Activated CD8-positive, alpha-beta memory T cell treated with anti-CD3 and anti-CD28 coated beads, Interleukin-2, amount 50 U/mL, for 4 hours (primary cell): ENCODE data around the gene AGER.

Experiments
- DNase-seq: peaks from one replicate; pipeline ENCODE4 v3.0.0-alpha.2; 2020

Gene AGER

DNA sequence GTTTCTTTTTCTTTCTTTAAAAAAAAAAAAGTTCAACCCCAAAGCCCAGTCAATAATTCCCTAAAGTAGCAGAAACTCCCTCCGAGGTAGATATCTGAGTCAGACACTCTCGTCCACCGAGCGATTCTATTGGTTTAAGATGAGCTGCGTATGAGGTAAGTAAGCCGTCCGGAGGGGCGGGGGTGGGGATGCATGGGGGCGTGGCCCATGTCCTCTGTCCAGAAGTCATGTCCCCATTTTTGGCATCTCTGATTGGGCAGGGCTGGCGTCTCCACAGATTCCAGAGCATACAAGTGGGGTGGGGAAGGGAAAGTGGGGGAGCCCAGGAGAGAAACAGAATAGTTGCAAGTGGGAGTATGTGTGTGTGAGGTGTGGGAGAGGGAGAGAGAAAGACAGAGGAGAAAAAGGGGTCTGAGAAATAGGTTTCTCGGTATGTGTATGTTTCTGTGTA is 1.7 kb upstream of the AGER start:
- peak; percentile 43 for DNase-seq

DNA sequence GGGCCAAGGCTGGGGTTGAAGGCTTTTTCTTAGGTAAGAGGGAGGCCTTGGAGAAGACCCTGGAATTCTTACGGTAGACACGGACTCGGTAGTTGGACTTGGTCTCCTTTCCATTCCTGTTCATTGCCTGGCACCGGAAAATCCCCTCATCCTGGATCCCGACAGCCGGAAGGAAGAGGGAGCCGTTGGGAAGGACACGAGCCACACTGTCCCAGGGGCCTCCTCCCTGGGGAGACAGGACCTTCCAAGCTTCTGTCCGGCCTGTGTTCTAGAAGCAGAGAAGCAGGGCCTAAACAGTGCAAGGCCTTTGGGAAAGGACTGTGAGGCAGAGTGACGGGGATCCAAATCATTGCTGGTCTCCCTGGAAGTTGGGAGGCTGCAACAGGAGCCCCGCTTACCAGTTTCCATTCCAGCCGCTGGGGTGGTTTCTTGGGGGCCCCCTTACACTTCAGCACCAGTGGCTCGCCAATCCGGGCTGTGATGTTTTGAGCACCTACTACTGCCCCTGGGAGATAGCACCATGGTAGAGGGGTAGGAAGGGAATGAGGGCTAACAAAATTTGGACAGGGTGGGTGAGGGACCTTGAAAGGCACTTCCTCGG is 470 bp downstream of the AGER start:
- DNase-seq = no peak

DNA sequence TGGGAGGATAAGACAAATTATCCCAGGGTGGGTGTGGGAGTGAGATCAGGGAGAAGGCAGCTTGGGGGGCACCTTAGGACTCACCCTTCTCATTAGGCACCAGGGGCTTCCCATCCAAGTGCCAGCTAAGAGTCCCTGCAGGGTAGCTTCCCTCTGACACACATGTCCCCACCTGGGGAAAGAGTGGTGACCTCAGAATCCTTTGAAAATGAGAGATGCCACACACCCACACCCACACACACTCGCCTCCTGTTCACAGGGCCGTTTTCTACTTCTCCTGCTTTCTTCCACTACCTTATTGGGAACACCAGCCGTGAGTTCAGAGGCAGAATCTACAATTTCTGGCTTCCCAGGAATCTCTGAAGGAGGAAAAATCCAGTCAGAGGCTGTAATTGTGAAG is 1.0 kb downstream of the AGER start:
- DNase-seq = no peak

DNA sequence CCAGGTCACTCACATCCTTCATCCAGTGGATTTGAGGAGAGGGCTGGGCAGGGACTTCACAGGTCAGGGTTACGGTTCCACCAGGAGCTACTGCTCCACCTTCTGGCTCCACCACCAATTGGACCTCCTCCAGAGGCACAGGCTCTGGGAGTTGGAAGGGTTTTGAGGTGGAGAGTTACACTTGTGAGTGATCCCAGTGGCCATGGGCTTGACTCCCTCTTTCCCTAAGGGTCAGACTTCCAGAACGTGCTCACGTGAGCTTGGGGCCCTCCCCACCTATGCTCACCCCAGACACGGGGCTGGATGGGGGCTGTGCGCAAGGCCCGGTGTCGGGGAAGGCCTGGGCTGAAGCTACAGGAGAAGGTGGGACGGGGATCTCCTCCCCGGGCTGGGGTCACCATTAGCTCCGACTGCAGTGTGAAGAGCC is 1.5 kb downstream of the AGER start:
- no peak for DNase-seq

DNA sequence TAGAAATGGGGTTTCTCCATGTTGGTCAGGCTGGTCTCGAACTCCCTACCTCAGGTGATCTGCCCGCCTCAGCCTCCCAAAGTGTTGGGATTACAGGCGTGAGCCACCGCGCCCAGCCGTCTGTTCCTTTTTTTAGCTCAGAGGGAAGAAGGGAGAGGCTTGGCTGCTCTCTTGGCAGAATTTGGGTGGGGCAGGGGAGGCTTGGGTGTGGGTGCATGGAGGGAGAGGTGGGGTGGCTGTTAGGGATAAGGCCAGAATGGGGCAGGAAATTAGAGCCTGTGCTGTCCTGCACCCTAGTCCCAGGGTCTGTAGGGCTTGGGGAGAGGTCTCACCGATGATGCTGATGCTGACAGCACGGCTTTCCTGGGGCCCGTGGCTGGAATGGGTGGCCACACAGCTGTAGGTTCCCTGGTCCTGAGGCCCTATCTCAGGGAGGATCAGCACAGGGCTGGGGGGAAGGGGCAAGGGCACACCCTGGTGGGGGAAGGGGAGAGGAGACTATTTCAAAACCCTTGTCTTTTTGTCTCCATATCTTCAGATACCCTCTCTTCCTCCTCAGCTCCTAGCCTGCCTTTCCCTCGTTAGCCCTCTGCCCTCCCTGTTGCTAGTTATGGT is 2.0 kb downstream of the AGER start:
- no peak for DNase-seq

DNA sequence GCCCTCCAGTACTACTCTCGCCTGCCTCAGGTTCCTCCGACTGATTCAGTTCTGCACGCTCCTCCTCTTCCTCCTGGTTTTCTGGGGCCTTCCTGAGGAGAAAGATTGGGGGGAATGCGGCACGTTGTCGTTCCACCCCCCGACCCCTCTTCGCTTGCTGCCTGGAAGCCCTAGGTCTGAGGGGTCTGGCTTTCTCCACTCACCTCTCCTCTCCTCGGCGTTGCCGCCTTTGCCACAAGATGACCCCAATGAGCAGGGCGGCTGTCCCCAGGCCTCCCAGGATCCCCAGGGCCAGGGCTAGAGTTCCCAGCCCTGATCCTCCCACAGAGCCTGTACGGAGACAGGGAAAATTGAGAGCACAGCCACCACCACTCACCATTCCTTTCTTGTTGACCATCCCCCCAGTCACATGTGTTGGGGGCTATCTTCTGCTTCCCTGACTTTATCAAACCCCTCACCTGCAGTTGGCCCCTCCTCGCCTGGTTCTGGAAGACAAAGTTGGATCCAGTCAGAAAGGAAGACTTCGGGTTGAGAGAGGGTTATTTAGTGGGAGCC is 2.8 kb downstream of the AGER start:
- DNase-seq = no peak

DNA sequence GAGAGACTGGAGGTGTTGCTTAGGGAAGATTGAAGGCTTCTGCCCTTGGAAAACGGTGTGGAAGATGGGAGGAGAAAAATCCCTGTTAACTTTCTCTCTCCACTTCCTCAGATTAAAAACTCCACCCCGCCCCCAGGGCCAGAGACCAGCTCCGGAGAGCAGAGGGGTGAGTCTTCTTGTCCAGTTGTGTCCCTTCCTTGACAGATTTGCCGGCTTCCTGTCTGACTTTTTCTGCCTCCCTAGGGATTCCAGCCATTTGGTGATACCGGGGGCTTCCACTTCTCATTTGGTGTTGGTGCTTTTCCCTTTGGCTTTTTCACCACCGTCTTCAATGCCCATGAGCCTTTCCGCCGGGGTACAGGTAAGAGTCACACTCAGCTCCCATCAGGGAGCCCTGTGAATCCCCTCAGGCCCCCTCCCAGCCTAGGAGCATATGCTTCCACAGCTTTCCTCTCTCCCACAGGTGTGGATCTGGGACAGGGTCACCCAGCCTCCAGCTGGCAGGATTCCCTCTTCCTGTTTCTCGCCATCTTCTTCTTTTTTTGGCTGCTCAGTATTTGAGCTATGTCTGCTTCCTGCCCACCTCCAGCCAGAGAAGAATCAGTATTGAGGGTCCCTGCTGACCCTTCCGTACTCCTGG is 4.2 kb downstream of the AGER start:
- no peak for DNase-seq

DNA sequence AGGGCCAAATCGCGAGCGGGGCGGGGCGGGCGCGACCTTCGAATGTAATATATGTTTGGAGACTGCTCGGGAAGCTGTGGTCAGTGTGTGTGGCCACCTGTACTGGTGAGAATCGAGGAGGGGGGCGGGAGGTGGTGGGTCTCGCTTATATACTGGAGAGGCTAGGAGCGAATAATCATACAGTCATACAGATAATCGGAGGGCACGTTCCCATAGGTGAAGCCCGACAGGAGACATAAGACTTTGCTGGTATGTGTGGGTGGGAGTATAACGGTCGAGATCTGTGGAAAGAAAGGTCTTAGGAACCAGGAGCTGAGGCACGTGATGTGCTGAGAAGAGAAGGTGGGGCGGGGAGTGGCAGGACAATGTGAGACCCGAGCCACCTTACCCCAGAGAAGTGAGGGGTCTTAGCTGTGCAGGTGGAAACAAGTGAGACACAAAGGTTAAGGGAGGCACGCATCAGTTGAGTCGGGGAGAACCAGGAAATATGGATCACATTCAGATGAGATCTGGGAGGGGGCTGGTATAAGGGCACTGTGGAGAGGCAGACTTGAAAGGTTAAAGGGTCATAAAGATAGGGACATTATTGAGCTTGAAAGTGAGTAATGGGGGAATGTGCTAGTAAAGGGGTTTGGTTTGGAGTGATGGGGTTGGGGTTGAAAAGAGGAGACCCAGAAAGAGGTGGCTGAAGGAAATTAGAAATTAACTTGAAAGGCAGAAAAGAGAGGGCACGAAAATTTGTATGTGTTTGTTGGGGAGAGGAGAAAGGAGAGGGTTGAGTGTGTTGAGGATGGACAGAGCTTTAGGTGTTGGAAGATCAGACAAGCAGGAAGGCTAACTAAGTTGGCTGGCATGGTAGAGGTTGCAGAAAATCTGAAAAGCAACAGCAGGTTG is 5.3 kb downstream of the AGER start:
- DNase-seq = no peak

DNA sequence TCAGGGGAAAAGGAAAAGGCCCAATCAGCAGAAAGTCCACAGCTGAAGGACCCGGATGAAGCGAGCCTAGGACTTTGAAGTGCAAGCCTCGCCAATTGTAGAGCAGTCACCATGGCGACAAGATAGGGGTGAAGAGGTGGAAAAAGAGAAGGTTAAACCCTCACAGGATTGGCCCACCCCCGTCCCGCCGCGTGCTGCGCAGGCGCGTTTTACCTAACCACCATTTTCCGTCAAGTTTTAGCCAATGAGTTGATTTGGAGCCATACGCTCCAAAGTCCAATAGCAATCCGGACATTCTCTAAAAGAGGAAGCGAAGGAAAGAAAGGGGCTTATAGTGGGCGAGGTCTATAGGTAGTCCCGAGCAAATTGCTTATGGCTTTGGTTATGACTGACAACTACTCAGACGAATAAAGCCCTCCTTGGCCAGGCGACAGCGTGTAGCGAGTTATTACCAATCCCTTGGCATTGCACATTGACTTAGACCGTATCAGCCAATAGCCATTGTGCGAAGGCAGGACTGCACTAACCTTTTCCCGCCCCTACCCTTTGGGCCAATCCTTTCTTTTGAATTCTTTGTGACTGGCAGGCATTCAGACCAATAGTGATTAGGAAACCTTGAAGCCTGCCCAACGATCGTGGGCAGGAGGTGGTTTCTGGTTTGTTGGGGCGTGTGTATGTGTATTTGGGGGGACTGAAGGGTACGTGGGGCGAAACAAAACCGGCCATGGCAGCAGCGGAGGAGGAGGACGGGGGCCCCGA is 6.1 kb downstream of the AGER start, which contains the start of gene RNF5:
TSS of gene RNF5 (plus strand) at position 618 of the 759 bp plus-strand sequence. CDS start at position 725, 107 bp downstream.
- DNase-seq = peak; percentile 87

DNA sequence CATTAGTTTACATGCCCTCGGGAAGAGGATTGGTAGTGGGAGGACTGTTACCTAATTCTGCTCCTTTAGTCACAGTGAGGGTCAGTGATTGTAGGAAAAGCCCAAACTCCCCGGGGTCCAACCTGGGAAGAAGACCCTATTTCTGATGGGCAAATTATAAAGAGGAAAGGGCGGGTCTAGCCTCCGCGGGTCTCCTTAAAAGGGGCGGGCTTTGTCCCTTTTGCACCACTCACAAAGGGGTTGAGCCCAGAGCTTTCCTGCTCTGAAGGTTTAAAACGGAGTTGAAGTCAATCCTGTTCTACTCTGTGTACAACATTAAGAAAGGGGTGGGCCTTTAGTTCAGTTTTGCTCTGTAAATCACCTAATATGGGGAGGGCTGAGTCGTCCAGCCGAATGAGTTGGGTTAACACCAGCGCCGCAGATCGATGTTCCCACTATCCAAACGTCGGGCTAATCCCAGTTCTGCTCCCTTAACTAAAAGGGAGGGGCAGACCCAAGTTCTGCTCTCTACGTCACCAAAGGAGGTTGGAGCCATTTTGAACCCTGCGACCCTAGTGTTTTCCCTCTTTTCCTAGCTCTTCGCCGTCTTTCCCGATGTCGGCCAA is 6.8 kb downstream of the AGER start:
- peak; percentile 30 for DNase-seq

DNA sequence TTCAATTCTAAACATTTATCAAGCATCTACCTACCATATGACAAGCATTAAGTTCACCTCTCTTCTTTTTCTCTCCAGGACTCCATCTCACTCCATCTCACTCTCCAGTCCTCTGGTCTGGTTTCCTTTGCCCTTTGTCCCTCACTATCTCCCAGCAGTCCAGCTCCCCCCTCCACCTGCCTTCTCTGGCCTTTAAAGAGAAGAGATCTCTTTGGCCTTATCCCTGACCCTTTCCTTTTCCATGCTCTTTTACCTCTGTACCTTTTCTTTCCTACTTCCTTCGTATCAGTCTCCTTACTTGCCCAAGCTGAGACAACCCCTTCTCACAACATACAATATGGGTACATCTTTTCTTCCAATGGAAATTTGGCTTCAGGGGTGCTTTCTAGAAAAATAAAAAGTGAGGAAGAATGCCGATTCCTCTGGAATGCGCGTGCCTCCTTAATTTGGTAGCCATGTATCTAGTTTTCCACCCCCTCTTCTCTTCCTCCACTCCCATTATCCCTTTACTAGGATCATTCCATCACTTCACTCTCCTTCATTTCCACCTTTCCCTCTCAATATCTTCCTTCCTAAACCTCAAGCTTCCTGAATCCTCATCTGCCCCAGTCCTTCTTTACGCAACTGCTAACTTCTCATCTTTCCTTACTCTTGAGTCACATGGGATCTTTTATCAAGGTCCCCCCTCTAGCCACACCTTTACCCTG is 7.4 kb downstream of the AGER start:
- no peak for DNase-seq

DNA sequence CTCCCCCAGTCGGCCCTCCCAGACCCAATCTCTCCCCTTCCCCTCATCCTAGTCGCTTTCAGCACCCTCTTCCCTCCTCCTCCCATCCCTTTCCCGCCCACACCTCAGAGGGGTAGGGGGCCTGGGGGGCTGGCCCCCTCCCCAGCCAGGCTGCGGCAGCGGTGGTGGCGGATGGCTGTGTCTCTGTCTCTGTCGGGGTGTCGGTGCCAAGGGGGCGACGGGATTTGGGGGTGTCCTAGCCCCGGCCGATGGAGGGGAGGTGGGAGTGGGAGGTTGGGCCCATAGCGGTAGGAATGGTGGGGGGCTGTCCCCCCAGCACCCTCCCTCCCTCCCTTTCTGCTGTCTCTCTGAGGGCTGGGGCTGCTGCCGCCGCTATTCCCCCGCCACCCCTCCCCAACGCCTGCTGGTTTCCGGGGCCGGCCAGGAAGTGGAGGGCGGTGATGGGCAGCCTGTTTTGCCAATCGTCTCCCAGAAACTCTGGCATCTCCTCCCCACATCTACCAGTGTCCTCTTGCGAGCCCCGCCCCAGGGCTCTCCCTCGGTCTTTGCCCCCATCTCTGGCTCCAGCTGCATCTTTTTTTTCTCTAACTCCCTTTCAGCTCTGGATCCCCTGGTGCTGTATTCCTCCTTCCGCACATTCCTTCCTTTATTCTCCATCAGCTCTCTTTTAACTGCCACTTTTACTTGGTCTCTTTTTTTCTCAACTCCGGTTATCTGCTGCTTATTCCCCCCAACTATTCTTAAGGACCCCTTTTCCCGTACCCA is 8.2 kb downstream of the AGER start, which contains the start of gene AGPAT1:
TSS of gene AGPAT1 (minus strand) at position 374 of the 765 bp plus-strand sequence. CDS start 4,588 bp downstream, outside the sequence.
- DNase-seq = peak; percentile 96

DNA sequence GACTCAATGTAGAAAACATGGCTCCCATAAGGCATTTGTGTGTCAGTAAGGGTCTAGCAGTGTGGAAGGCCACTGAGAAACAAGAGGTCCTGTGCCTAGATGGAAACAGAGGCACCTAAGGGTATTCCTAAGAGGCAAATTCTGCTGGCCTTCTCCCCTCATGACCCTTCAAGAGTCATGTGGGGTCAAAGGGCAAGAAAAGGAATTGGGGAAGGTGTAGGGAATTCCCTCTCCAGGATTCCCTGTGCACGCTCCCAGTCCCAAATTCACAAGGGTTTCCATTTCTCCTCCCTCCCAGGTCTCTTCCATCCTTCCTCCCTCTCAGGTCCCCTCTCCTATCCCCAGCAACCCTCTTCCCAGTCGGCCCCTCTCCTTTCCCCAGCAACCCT is 8.7 kb downstream of the AGER start:
- DNase-seq = no peak

DNA sequence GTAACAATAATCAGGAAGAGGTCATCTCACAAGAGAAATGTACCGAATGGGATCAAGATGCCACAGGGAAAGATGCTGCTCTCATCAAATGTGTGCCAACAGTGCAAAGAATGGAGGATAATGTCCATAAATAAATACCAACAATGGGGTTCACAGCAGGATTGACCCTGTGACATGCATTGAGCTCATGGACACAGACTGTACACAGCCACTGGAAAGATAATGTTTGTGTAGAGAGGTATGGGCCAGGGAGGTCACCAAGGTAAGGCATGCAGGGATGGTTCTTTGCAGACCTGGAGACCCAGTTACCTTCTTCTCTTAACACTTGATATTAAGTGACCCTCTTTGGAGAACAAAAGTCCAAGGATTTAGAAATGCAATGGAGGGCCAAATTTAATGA is 9.6 kb downstream of the AGER start:
- no peak for DNase-seq

DNA sequence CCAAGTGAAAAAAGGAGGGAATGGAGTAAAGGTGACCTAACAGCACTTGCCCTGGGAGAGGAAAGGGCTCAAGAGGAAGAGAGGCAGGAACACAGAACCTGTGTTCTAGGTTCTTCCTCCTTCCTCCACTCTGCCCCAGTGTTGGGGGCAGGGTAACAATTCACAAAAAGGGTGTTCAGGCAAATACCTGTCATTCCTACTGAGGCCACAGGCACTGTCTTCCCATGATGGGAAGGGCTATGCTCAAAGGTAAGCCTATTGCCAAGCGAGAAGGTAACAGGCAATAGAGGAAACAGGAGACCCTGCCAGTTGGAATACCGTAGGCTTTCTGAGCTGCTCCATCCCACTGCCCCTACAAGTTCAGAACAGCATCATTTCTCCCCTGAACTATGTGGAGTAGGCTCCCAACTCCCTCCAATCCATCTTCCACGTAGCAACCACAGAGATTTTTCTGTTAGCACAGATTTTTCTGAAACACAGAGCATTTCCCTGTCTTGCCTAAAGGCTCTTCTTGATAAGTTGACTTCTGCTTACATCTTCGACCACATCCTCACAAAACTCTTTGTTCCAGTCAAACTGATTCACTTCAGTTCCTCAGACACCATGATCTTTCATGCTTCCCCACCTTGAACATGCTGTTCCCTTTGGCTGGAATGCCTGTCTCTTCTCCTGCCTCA is 10.9 kb downstream of the AGER start:
- no peak for DNase-seq

DNA sequence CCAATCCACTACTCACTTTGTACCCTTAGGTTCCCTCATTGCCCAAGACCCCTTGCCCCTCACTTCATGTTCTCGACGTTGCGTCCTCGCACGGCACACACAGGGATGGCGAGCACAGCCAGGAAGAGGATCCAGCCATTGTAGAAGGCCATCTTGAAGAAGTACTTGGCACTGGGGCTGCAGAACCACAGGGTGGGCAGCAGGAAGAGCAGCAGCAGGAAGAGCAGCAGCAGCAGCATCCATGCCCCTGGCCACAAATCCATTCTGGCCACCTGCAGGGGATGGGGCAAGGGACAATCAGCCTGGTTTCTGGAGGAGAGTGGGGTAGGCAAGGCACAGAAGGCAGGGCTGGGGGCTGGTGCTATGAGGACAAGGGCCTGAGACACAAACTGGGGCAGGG is 12.8 kb downstream of the AGER start:
- no peak for DNase-seq

DNA sequence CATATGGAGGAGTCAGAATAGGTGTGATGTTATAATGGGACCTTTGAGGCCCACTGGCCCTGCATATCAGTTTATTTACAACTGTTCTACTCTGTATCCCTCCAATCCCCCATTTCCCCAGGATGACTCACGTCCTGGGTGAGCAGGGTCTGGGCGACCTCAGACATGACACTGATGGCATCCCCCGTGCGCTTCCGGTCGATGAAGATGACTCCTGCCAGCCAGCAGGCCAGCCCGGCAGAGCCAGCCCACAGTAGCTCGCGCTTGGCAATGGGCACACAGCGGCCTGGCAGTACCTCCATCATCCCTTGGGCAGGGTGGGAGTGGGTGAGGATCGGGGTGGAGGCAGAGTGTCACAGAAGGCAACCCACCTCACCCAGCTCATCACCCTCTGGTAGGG is 13.8 kb downstream of the AGER start:
- DNase-seq = no peak

DNA sequence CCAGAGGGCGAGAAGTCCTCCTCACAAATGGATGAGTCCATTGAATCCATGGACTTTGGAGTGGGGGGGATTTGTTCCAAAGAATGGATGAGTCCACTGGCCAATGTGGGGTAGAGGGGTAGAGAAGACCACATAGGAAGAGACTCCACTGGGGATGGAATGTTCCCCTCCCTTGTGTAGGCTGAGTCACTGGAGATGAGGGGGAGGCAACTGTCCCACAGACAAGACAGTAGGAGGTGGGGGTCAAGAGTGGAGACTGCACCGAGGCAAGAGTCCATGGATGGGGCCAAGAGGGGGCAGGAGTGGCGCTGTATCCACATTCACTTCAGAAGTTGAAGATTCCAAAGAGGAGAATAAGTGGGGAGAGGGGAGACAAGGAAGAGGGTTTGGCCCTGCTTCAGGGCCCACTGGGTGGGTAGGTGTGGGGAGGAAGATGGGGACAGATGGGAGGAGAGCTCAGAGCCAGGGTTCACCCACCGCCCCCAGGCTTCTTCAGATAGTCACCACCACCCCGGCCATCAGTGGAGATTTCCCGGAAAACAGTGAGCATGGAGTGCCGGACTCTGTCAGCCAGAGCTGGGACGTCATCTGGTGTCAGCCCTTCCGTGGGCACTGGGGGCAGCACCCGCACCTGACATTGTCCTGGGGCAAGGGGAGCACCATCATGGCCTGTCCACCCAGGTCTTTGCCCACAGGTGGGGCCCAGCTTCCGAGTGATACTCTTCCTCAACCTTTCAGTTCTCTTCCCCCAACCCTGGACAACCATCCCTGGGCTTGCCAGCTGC is 15.1 kb downstream of the AGER start:
- no peak for DNase-seq

DNA sequence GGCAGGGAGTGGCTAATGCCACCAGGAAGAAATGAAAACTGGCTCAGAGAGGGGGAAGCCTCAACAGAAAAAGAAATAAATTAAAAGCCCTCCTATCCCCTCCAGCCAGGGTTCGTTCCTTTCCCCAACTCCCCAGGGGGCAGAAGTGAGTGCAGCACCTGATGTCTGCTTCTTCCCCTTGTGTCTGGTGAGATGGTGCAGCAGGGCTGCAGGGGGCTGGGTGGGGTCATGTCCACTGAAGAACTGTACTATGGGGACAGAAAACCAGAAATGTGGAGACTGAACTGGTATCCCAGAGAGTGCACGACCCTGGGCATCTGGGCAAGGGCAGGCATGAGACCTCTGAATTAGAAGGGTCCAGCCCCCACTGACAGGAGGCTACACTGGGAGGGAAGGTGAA is 15.7 kb downstream of the AGER start:
- DNase-seq = no peak
